GM23248 (cell line): Measurements from ENCODE around the gene NOL4L. TPM values are rescaled to one million over a fixed set of nuclear protein-coding genes. Genes with fewer than 3 reads are reported as not detected.
A peak's percentile ranks its signal among the peaks of the same experiment; 100 is the strongest.

Source experiments
- DNase-seq: peaks from one replicate; pipeline ENCODE4 v3.0.0-alpha.2; 2015
- H2AFZ ChIP-seq: fragments of 200-600 bp; sonication (generic); 2 replicates; pipeline ENCODE4 v1.6.1; 2016; ENCODE audit warnings: antibody characterized with exemption
- H3F3A ChIP-seq: fragments of 200-600 bp; sonication (generic); 2 replicates; pipeline ENCODE4 v1.6.1; 2016; ENCODE audit warnings: mild to moderate bottlenecking, antibody characterized with exemption, mixed run types; ENCODE audit not compliant: insufficient read depth
- H3K27ac ChIP-seq: fragments of 200-600 bp; sonication (generic); 2 replicates; pipeline ENCODE4 v1.5.1; 2016; ENCODE audit warnings: mild to moderate bottlenecking
- H3K27me3 ChIP-seq: fragments of 200-600 bp; sonication (generic); replicated peaks from 2 replicates; pipeline ENCODE4 v1.6.1; 2016; ENCODE audit warnings: mild to moderate bottlenecking; ENCODE audit not compliant: insufficient read depth
- H3K36me3 ChIP-seq: fragments of 200-600 bp; sonication (generic); 2 replicates; pipeline ENCODE4 v1.6.1; 2016; ENCODE audit warnings: low read depth, mild to moderate bottlenecking
- H3K4me1 ChIP-seq: fragments of 200-600 bp; sonication (generic); 2 replicates; pipeline ENCODE4 v1.6.1; 2016; ENCODE audit warnings: mild to moderate bottlenecking; ENCODE audit not compliant: insufficient read depth
- H3K4me2 ChIP-seq: fragments of 200-600 bp; sonication (generic); one replicate; pipeline ENCODE4 v1.6.1; 2016; ENCODE audit warnings: mild to moderate bottlenecking; ENCODE audit not compliant: unreplicated experiment
- H3K4me3 ChIP-seq: fragments of 200-600 bp; sonication (generic); 2 replicates; pipeline ENCODE4 v1.5.1; 2016; ENCODE audit warnings: mild to moderate bottlenecking
- H3K79me2 ChIP-seq: fragments of 200-600 bp; sonication (generic); 2 replicates; pipeline ENCODE4 v1.6.1; 2016; ENCODE audit warnings: mild to moderate bottlenecking; ENCODE audit not compliant: insufficient read depth
- H3K9ac ChIP-seq: fragments of 200-600 bp; sonication (generic); 2 replicates; pipeline ENCODE4 v1.6.1; 2016; ENCODE audit warnings: mild to moderate bottlenecking
- H3K9me2 ChIP-seq: fragments of 200-600 bp; sonication (generic); 2 replicates; pipeline ENCODE4 v1.6.1; 2016; ENCODE audit warnings: mixed run types, mild to moderate bottlenecking, moderate library complexity; ENCODE audit not compliant: insufficient read depth
- H3K9me3 ChIP-seq: fragments of 200-600 bp; sonication (generic); one replicate; pipeline ENCODE4 v1.6.1; 2017; ENCODE audit warnings: low read depth
- H4K20me1 ChIP-seq: fragments of 200-600 bp; sonication (generic); 2 replicates; pipeline ENCODE4 v1.6.0; 2016; ENCODE audit not compliant: insufficient read depth
- EZH2 ChIP-seq: fragments of 200-600 bp; sonication (generic); IDR thresholded peaks from 2 replicates; pipeline ENCODE4 v1.6.1; 2018; ENCODE audit warnings: antibody characterized with exemption, mild to moderate bottlenecking; ENCODE audit not compliant: insufficient read depth, poor library complexity, severe bottlenecking
- EZH2phosphoT487 ChIP-seq: fragments of 200-600 bp; sonication (generic); IDR thresholded peaks from 2 replicates; pipeline ENCODE4 v1.6.1; 2018; ENCODE audit warnings: antibody characterized with exemption, moderate library complexity, mild to moderate bottlenecking, low read depth; ENCODE audit not compliant: insufficient read depth
- WGBS, 2 experiments: methylation state at CpG; one replicate each; pipeline ENCODE4 v1.1.6; 2015 to 2017; ENCODE audit warnings: low lambda C conversion rate in 2 of 2, low coverage in 1 of 2; ENCODE audit errors: missing lambda C conversion rate in 2 of 2; 5-methylcytosine and 5-hydroxymethylcytosine counted together
- in situ Hi-C: fragments of 300-500 bp; cut with MboI; formaldehyde crosslinking; loops from 2 replicates; pipeline ENCODE4 v1.15.0; 2020
- polyA plus RNA-seq: library from polyadenylated mRNA; unstranded; fragments of >200 nt; fragmentation: Nextera tagmentation; extraction: Ambion mirVana; gene quantifications from 2 replicates; pipeline ENCODE4 v1.2.1, GENCODE V29; 2016
- total RNA-seq: library from RNA; depleted of rRNA; stranded (reverse); fragments of >200 nt; shearing (Covaris generic); gene quantifications from 2 replicates; pipeline ENCODE4 v1.2.3, GENCODE V29; 2014

NOL4L gene
- total and polyA plus RNA-seq, 2 experiments from 2014 or later = 5.2 to 7.9 TPM

DNA sequence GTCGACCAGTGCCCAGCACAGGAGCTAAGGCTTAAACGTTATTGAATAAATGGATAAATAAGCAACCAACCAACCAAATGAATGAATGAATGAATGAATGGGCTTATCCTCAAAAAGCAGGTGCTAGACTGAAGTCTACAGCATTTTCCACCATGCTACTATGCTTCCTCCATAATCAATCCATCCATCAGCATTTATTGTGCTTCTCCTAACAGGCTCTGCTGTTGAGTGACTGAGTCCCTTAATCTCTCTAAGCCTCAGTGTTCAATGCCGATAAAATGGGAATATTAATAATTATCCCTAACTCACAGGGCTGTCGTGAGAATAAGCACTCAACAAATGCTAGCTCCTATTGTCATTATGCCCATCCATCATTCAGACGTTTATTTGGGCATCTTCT lies 4.6 kb upstream of the NOL4L start:
- Histone ChIP-seq H3K4me3 (no peak overlapping the region), H3K27ac (no peak overlapping the region), H3F3A (peaks cover 12% of the 10 kb centered on the region; the same call in 1 of the 2 replicates), H3K4me2 (peak overlapping the region; percentile 11), H3K79me2 (no peaks in the 10 kb centered on the region), H3K36me3 (no peaks in the 10 kb centered on the region), H3K27me3 (no peaks in the 10 kb centered on the region; the same call in 1 of the 2 replicates), H2AFZ (no peak overlapping the region), H3K4me1 (peaks cover 8% of the 10 kb centered on the region; the same call in 1 of the 2 replicates), H4K20me1 (no peaks in the 10 kb centered on the region), H3K9me3 (no peaks in the 10 kb centered on the region), H3K9ac (no peak overlapping the region), H3K9me2 (no peaks in the 10 kb centered on the region)
- no peak for TF ChIP-seq EZH2phosphoT487
- no peak for TF ChIP-seq EZH2
- 70 to 71% methylated on average over 5 of the region's 5 CpGs for WGBS, 2 experiments
- in situ Hi-C loops = no loop called here
- no peak for DNase-seq

DNA sequence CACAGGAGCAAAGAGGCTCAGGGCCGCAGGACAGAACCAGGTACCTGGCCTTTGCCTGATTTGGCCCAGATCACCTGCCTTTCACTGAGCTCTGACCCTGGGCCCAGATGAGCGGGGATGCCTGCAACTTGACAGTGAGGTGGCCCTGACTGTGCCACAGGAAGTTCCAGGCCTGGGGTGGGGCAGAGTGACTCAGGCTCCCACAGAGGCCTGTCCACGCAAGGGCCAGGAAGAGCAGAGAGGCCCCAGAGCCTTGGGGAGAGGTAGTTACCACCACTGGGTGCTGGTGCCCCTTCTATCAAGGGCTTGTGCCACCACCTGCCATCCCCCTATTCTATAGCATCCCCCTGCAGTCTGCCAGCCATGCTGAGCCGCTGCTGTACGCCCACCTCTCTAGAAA lies 4.1 kb upstream of the NOL4L start:
- Histone ChIP-seq H3K4me1 (peaks cover 8% of the 10 kb centered on the region; the same call in 1 of the 2 replicates), H3K9me3 (no peaks in the 10 kb centered on the region), H3K9ac (no peak overlapping the region), H3K79me2 (no peaks in the 10 kb centered on the region), H3F3A (peaks cover 12% of the 10 kb centered on the region; the same call in 1 of the 2 replicates), H3K4me3 (no peak overlapping the region), H3K4me2 (peak overlapping the region; percentile 11), H3K36me3 (no peaks in the 10 kb centered on the region), H3K27me3 (no peaks in the 10 kb centered on the region; the same call in 1 of the 2 replicates), H3K9me2 (no peaks in the 10 kb centered on the region), H2AFZ (0 out of 2 replicates have a peak overlapping the region, but pooled peaks have one; percentile 15), H4K20me1 (no peaks in the 10 kb centered on the region), H3K27ac (no peak overlapping the region)
- TF ChIP-seq EZH2 = no peak
- no peak for TF ChIP-seq EZH2phosphoT487
- DNase-seq = peak; percentile 76
- in situ Hi-C loops = no loop called here
- 50 to 65% methylated on average over 5 of the region's 5 CpGs for WGBS, 2 experiments

DNA sequence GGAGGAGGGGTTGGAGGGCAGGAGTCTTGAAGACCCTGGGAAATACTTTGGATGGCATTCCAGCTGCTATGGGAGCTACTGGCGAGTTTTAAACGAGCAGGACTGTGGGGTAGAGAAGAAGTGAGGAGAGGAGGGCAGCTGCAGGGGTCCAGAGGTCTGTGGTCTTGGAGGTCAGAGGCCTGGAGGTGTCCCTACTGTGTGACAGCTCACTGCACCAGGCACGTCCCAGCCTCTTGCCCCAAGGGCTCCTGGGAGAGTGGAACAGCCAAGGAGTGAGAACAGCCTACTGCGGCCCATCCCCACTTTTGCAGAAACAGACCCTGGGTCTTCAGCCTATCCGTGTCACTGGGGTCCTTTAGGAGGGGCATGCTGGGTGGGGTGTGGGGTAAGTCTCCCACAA lies 2.9 kb upstream of the NOL4L start:
- no peaks in the 10 kb centered on the region for H3K9me3 ChIP-seq
- no peak overlapping the region for H3K4me2 ChIP-seq
- no peaks in the 10 kb centered on the region; the same call in 1 of the 2 replicates for H3K27me3 ChIP-seq
- in situ Hi-C loops = no loop called here
- TF ChIP-seq EZH2phosphoT487 (no peak), EZH2 (no peak)
- peaks cover 12% of the 10 kb centered on the region; the same call in 1 of the 2 replicates for H3F3A ChIP-seq
- 77 to 88% methylated on average over 5 of the region's 5 CpGs for WGBS, 2 experiments
- H3K9me2 ChIP-seq = no peaks in the 10 kb centered on the region
- no peaks in the 10 kb centered on the region for H4K20me1 ChIP-seq
- H3K36me3 ChIP-seq = no peaks in the 10 kb centered on the region
- H3K4me3 ChIP-seq = no peak overlapping the region
- no peaks in the 10 kb centered on the region for H3K79me2 ChIP-seq
- DNase-seq = no peak
- no peak overlapping the region for H2AFZ ChIP-seq
- H3K27ac ChIP-seq = no peak overlapping the region
- H3K4me1 ChIP-seq = peaks cover 8% of the 10 kb centered on the region; the same call in 1 of the 2 replicates
- H3K9ac ChIP-seq = no peak overlapping the region

DNA sequence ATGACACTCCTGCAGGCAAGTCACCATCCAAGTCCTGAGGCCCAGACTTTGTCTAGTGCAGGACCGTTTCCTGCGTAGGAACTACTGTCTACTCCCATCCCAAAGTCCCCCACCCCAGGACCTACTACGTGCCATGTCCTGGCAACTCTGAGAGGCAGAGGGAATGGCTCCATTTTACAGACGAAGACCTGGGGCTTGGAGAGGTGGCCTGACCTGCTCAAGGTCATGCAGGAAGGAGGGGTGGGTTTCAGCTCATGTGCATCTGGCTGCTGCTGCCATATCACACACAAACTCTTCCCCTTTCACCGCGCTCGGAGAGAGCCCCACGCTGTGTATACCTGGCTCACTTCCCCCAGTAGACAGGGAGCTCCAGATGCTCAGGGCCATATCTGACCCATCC lies 1.2 kb upstream of the NOL4L start:
- H4K20me1 ChIP-seq = no peaks in the 10 kb centered on the region
- H3K36me3 ChIP-seq = no peaks in the 10 kb centered on the region
- no peaks in the 10 kb centered on the region for H3K9me3 ChIP-seq
- in situ Hi-C loops = no loop called here
- DNase-seq = no peak
- no peak overlapping the region for H2AFZ ChIP-seq
- peaks cover 8% of the 10 kb centered on the region; the same call in 1 of the 2 replicates for H3K4me1 ChIP-seq
- no peaks in the 10 kb centered on the region; the same call in 1 of the 2 replicates for H3K27me3 ChIP-seq
- TF ChIP-seq EZH2 (no peak), EZH2phosphoT487 (no peak)
- no peak overlapping the region for H3K4me2 ChIP-seq
- no peak overlapping the region for H3K27ac ChIP-seq
- H3K79me2 ChIP-seq = no peaks in the 10 kb centered on the region
- no peaks in the 10 kb centered on the region for H3K9me2 ChIP-seq
- no peak overlapping the region for H3K9ac ChIP-seq
- peaks cover 12% of the 10 kb centered on the region; the same call in 1 of the 2 replicates for H3F3A ChIP-seq
- H3K4me3 ChIP-seq = no peak overlapping the region
- WGBS, 2 experiments = 40 to 55% methylated on average over 8 of the region's 8 CpGs
